ENCODE data around the gene WNT8B.

Gene WNT8B

GRCh38 chr10:100508691-100509150, 45.9 kb downstream of the WNT8B start:
- peaks cover 14% of the 10 kb centered on the region for H3K36me3 ChIP-seq (ENCODE audit: control insufficient read depth, insufficient read depth, low read length)
- H3K4me3 ChIP-seq (replicated peaks; ENCODE audit: low read depth, low read length): no peak overlapping the region
- no peak for DNase-seq (ENCODE audit: extremely low read depth, insufficient read length)
- peak; percentile 43 for TF ChIP-seq CTCF (IDR thresholded peaks at IDR 0.05; ENCODE audit: insufficient read depth, low read length, poor library complexity, severe bottlenecking)
- no peaks in the 10 kb centered on the region for H3K27me3 ChIP-seq (replicated peaks; ENCODE audit: control insufficient read depth, insufficient read depth, low read length)

DNA sequence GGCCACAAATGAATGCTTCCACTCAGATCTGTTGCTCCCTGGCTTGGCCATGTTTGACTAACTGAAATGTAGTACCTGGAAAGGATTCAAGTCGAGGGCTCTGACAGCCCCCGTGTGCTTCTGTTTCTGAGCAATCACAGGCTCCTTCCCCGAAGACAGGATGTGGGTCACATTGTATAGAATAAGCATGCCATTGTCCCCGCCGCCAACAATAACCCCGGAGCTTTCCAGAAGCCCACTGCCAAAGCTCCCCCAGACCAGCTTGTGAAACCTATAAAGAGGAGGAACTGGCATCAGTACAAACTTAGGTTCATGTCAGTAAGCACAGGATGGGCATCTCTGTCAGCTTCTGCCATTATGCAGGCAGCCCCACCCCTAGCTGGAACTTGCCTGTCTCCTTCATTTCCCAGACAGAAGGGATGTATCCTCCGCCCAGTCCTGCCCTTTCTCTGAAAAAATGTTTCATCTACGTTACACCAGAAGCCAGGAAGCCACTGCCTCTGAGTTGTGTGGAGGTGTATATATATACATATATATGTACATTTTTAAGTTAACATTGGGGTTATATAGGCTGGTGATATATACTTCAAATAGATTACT, 46.5 kb downstream of the WNT8B start:
- peaks cover 14% of the 10 kb centered on the region for H3K36me3 ChIP-seq (ENCODE audit: control insufficient read depth, insufficient read depth, low read length)
- TF ChIP-seq CTCF (IDR thresholded peaks at IDR 0.05; ENCODE audit: insufficient read depth, low read length, poor library complexity, severe bottlenecking): no peak
- no peak overlapping the region for H3K4me3 ChIP-seq (replicated peaks; ENCODE audit: low read depth, low read length)
- H3K27me3 ChIP-seq (replicated peaks; ENCODE audit: control insufficient read depth, insufficient read depth, low read length): no peaks in the 10 kb centered on the region
- DNase-seq (ENCODE audit: extremely low read depth, insufficient read length): no peak

DNA sequence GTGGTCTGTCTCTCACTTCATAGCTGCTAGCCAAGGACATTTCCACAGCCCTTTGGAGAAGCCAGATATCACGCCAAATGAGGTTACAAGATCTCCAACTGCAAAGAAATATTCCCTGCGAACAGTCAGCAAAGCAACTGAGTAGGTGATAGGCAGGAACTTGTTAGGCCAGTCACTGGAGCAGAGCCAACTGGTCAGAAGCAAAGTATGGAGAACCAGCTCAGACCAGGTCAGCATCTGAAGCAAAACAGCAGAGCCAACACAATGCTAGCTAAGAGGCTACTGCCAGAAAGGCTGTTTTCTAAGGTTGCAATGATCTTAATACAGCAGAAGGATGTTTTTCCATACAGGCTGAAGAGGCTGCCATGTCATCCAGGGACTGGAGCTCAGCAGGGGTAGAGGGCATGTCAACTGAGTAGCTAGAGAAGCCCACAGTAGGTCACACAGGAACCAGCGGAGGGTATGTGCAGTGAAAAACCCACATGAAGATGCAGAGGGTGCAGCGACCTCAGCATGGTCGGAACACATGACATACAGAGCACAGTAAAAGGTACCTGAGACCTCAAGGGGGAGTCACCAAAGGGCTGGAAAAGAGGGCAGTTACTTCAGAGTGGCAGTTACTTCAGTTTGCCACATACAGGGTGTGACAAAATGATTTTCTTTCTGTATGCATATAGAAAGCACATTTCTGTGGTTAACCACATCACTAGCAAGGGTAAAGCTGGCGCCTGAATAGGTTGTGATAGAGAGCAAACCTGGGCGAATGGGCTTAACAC, 47.9 kb downstream of the WNT8B start:
- H3K27me3 ChIP-seq (replicated peaks; ENCODE audit: control insufficient read depth, insufficient read depth, low read length): no peaks in the 10 kb centered on the region
- no peak for DNase-seq (ENCODE audit: extremely low read depth, insufficient read length)
- H3K4me3 ChIP-seq (replicated peaks; ENCODE audit: low read depth, low read length): no peak overlapping the region
- no peak for TF ChIP-seq CTCF (IDR thresholded peaks at IDR 0.05; ENCODE audit: insufficient read depth, low read length, poor library complexity, severe bottlenecking)
- peaks cover 11% of the 10 kb centered on the region for H3K36me3 ChIP-seq (ENCODE audit: control insufficient read depth, insufficient read depth, low read length)

- Histone ChIP-seq H3K36me3 (ENCODE audit: control insufficient read depth, insufficient read depth, low read length) (0 out of 2 replicates have a peak, but pooled peaks cover 2% of the 10 kb centered on the region), H3K27me3 (replicated peaks; ENCODE audit: control insufficient read depth, insufficient read depth, low read length) (no peaks in the 10 kb centered on the region), H3K4me3 (replicated peaks; ENCODE audit: low read depth, low read length) (no peak overlapping the region)
- no peak for DNase-seq (ENCODE audit: extremely low read depth, insufficient read length)
- TF ChIP-seq CTCF (IDR thresholded peaks at IDR 0.05; ENCODE audit: insufficient read depth, low read length, poor library complexity, severe bottlenecking): no peak
Measured at GRCh38 chr10:100515612-100516011, 52.8 kb downstream of the WNT8B start.

- Histone ChIP-seq H3K27me3 (replicated peaks; ENCODE audit: control insufficient read depth, insufficient read depth, low read length) (no peaks in the 10 kb centered on the region), H3K36me3 (ENCODE audit: control insufficient read depth, insufficient read depth, low read length) (no peaks in the 10 kb centered on the region; the same call in 1 of the 2 replicates), H3K4me3 (replicated peaks; ENCODE audit: low read depth, low read length) (no peak overlapping the region)
- DNase-seq (ENCODE audit: extremely low read depth, insufficient read length): no peak
- peak; percentile 13 for TF ChIP-seq CTCF (IDR thresholded peaks at IDR 0.05; ENCODE audit: insufficient read depth, low read length, poor library complexity, severe bottlenecking)
Measured at GRCh38 chr10:100516847-100517246, 54.0 kb downstream of the WNT8B start.
